HG02588 (cell line): ENCODE results near the gene ZYX.
"Not testable (repeated sequence)": the region's sequence is repeated elsewhere in the genome, so short reads cannot be mapped to it uniquely, and the experiment has no call there.

Experiments
- ATAC-seq: cut with Tn5 transposase; IDR thresholded peaks from one replicate; pipeline ENCODE4 v1.9.1; 2021; ENCODE audit warnings: mild to moderate bottlenecking, moderate library complexity; ENCODE audit not compliant: unreplicated experiment

ZYX gene

GRCh38 chr7:143384661-143385631 is 3.8 kb downstream of the ZYX start:
- ATAC-seq = no peak

- ATAC-seq = no peak
Measured at GRCh38 chr7:143385891-143386781, 5.0 kb downstream of the ZYX start.

- ATAC-seq = no peak
Measured at GRCh38 chr7:143387156-143387975, 6.2 kb downstream of the ZYX start.

DNA sequence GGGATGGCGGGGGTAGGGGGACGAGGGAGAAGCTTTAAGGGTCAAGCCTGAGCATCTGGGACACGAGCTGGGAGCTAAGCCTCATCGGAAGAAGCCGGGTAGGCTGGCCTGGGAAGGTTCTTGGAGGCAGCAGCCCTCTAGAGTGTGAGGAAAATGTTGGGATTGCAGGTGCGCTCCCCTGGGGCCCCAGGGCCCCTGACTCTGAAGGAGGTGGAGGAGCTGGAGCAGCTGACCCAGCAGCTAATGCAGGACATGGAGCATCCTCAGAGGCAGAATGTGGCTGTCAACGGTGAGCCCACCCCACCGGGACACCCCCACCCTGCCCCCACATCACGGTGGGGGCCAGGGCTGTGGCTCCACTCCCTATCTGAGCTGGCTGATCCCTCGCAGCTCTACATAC is 6.9 kb downstream of the ZYX start:
- ATAC-seq = no peak

DNA sequence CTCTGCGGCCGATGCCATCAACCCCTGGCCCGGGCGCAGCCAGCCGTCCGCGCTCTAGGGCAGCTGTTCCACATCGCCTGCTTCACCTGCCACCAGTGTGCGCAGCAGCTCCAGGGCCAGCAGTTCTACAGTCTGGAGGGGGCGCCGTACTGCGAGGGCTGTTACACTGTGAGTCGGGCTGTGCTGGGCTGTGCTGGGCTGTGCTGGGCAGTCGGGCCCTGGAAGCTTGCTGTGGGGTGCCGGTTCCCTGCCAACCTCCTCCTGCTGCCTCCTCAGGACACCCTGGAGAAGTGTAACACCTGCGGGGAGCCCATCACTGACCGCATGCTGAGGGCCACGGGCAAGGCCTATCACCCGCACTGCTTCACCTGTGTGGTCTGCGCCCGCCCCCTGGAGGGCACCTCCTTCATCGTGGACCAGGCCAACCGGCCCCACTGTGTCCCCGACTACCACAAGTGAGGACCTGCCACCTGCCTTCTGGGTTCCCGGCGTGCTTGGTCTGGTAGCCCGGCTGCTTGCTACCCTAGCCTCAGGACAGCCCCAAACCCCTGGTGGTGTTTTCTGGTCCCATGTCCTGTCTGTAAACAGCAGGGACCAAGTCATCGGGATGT is 7.5 kb downstream of the ZYX start:
- no peak for ATAC-seq

DNA sequence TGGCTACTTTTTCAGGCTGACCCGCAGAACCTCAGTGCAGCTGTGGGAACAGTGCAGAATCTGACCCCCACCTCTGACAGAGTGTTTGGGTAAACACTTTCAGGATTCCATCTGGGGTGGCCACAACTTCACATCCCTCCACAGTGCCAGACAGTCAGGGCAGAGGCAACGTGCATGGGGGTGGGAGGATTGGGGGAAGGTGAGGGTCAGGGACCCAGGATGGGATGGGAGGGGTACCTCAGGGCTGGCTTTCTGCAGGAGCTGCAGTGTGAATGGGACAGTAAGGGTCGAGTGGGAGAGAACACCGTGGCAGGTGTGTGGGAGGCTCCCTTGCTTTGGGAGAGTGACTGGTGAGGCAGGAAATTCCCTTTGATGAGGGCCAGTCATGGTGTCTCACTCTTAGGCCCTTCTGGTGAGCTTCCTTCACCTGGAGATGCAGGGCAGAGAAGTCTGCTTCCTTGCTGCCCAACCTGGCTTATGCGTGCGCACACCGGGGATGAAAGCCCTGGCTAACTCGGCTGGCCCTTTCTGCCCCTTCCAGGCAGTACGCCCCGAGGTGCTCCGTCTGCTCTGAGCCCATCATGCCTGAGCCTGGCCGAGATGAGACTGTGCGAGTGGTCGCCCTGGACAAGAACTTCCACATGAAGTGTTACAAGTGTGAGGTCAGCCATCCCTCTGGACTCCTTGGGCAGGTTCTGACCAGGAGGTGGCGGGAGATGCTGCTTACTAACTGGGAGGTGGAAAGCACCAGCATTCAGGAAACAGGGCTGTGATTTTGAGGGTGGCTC is 8.4 kb downstream of the ZYX start:
- no peak for ATAC-seq

GRCh38 chr7:143390104-143390772 is 9.1 kb downstream of the ZYX start:
- ATAC-seq = no peak

GRCh38 chr7:143390773-143391317 is 9.7 kb downstream of the ZYX start:
- ATAC-seq = no peak

GRCh38 chr7:143391462-143392404 is 10.6 kb downstream of the ZYX start:
- ATAC-seq = no peak

GRCh38 chr7:143392427-143392826 is 11.3 kb downstream of the ZYX start:
- ATAC-seq = not testable (repeated sequence)

GRCh38 chr7:143392875-143393266 is 11.7 kb downstream of the ZYX start:
- no peak for ATAC-seq

DNA sequence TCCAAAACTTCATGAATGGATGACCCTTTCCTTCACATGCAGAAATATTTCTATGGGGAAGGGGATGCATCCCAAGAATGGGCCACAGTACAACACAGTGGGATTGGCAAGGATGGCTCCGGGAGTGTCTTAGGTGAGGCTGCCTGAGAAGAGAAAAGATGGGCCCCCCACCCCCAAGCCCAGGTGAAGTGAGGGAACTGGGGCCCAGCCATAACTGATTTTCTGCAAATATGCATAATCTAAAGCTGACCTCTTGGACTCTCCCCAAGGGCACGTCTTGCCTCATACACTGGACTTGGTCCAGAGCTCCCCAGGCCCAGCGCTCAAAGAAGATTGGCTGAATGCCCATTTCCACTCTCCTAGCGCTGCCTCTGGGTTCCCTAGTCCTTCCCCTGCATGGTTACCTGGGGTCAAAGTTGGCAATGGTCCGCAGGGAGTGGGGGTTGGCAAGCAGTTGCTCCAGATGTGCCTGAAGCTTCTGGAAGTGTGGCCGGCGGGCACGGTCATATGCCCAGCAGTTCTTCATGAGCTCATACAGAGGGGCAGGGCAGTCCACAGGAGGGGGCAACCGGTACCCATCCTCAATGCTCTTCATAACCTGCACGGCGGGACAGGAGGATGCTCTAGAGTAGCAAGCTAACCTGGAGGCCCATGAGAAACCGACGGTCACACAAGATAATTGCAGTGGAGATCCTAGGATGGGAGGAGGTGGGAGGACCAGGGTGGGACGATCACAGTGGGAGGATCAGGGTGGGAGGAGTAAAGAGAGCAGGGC is 12.3 kb downstream of the ZYX start:
- no peak for ATAC-seq

DNA sequence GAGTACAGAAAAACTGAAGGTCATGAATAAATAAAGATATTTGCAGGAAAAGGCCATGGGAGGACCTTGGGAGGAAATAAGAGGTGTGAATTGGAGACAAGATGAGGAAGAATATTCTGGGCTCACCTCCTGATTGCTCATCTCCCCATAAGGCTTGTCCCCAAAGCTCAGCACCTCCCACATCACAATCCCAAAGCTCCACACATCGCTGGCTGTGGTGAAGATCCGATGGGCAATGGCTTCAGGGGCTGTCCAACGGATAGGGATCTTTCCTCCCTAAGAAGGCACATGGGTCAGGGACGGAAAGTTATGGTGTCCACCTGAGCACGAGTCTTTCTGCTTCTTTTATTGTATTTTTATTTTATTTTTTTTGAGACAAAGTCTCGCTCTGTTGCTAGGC is 12.9 kb downstream of the ZYX start:
- ATAC-seq = no peak

- ATAC-seq = no peak
Measured at GRCh38 chr7:143394777-143395176, 13.6 kb downstream of the ZYX start.

DNA sequence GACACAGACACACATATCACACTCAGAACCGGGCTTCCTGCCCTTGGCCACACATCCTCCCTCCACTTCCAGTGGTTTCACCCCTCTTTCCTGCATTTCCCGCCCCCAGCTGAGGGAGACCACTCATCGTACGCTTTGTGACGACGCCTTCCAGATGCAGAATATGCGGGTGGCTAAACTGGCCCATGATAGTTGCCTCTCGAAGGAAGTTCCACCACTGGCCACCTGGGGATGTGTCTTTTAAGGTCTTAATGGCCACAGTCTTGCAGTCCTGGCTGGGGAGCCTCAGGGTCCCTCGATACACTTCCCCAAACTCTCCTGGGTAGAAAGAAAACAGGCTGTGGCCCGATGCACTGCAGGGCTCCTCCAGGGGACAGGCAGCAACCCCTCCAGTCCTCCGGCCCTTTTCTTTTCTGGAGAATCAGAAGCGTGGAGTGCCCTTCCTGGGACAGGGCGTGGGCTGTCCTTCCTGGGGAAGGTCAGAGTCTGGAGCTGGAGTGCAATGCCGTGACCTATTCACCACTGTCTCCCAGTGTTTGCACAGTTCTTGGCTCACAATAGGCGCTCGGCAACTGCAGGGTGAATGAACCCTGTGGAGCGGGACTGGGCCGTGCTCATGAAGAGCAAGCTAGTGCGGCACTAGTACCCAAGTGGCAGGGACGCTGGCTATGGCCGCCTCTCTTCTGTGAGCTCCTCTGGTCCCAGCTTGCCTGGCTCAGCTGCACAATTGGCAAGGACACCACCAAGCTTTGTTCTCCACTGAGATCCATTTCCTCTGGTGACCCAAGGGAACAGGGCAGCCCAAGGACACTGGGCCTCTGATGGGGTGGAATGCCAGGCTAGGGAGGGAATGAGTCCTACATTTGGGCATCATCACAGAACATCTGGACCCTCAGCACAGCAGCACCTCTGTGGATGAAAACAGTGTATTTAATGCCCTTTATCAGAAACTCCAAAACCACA is 14.3 kb downstream of the ZYX start:
- no peak for ATAC-seq

- ATAC-seq = no peak
Measured at GRCh38 chr7:143396182-143396581, 15.0 kb downstream of the ZYX start.
